NCI-H2107 treated with DMSO at 0.1 percent for 48 hours (cell line): ENCODE data around the gene TXNDC15.
A peak's percentile ranks its signal among the peaks of the same experiment; 100 is the strongest.
"Not testable (repeated sequence)": the region's sequence is repeated elsewhere in the genome, so short reads cannot be mapped to it uniquely, and the experiment has no call there.

Experiments
- DNase-seq: peaks from one replicate; lab custom pipeline; 2025; ENCODE audit not compliant: unreplicated experiment; lab: John Stamatoyannopoulos, UW

The TXNDC15 gene

DNA sequence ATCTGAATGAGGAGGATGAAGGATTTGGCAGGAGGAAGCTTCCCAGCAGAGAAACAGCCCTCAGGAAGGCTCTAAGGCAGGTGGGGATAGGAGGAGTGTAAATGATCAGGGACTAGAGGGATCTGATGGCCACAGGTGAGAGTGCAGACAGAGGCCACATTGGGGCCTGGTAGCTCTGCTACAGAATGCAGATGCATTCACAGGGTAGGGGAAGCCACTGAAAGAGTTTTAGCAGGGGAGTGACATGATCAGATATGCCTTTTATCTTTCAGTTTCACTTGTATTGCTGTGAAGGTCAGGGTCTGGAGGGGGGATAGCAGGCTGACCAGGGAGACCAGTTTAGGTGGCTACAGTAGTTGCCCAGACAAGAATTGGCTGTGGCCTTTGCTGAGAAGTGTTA, 3.0 kb downstream of the TXNDC15 start:
- DNase-seq, result no peak

DNA sequence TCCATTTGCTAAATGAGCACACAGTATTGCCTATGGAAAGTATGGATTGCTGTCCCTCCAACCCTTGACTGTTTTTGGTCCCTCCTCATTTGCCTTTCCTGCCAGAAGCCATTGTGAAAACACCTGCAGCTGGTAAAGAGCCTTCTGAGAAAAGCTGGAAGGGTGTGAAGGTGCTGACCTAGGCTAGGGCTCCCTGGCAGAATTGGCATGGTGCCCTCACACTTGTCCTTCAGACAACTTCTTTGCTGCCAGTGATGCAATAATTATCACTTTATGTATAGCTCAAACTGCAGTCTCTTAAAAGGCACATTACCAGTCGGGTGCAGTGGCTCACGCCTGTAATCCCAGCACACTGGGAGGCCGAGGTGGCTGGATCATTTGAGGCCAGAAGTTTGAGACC, 4.2 kb downstream of the TXNDC15 start:
- DNase-seq, result no peak

DNA sequence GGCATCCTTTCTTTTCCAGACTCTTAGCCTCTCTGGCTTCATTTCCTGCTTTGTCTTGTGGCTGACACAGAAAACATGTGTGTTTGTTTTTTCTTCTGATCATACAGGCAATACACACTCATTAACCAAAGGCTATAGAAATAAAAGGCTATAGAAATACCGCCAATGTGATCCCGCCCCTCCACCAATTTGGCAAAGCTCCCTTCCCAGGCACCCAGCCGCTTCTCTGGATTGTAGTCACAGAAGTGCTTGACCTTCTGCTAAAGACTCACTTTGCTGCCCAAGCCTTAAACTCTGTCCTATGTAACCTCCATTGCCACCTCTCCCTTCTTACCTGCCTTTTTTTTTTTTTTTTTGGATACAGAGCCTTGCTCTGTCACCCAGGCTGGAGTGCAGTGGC, 5.3 kb downstream of the TXNDC15 start:
- DNase-seq, result no peak

DNA sequence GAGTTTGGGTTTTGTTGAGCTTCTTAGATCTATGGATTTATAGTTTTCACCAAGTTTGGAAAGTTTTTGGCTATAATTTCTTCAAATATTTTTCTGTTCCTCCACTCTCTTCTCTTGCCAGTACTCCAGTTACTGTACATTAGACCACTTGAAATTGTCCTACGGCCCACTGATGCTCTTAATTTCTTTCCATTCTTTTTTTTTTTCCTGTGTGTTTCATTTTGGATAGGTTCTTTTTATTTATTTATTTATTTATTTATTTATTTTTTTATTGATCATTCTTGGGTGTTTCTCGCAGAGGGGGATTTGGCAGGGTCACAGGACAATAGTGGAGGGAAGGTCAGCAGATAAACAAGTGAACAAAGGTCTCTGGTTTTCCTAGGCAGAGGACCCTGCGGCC, 6.8 kb downstream of the TXNDC15 start:
- DNase-seq, result not testable (repeated sequence)

DNA sequence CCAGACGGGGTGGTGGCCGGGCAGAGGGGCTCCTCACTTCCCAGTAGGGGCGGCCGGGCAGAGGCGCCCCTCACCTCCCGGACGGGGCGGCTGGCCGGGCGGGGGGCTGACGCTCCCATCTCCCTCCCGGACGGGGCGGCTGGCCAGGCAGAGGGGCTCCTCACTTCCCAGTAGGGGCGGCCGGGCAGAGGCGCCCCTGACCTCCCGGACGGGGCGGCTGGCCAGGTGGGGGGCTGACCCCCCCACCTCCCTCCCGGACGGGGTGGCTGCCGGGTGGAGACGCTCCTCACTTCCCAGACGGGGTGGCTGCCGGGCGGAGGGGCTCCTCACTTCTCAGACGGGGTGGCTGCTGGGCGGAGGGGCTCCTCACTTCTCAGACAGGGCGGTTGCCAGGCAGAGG, 7.5 kb downstream of the TXNDC15 start:
- not testable (repeated sequence) for DNase-seq

DNA sequence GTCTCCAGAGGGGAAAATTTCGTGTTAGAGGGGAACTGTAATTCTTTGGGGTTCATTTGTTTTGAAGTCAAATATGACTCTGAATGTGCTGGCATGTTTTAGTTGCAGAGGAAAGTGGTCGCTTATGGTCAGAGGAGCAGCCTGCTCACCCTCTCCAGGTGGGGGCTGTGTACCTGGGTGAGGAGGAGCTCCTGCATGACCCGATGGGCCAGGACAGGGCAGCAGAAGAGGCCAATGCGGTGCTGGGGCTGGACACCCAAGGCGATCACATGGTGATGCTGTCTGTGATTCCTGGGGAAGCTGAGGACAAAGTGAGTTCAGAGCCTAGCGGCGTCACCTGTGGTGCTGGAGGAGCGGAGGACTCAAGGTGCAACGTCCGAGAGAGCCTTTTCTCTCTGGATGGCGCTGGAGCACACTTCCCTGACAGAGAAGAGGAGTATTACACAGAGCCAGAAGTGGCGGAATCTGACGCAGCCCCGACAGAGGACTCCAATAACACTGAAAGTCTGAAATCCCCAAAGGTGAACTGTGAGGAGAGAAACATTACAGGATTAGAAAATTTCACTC, 13.5 kb downstream of the TXNDC15 start:
- DNase-seq, result no peak

DNA sequence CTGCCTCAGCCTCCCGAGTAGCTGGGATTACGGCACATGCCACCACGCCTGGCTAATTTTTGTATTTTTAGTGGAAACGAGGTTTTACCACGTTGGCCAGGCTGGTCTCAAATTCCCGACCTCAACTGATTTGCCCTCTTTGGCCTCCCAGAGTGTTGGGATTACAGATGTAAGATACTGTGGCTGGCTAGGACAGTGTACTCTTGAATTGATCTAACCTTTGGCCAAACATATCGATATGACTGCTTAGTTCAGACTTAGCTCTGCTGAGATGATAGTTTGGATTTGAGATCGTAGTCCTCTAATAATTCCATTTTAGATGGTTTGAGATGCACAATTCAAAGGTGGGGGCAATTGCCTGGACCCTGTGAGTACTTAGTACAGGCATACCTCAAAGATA, 15.2 kb downstream of the TXNDC15 start:
- no peak for DNase-seq

DNA sequence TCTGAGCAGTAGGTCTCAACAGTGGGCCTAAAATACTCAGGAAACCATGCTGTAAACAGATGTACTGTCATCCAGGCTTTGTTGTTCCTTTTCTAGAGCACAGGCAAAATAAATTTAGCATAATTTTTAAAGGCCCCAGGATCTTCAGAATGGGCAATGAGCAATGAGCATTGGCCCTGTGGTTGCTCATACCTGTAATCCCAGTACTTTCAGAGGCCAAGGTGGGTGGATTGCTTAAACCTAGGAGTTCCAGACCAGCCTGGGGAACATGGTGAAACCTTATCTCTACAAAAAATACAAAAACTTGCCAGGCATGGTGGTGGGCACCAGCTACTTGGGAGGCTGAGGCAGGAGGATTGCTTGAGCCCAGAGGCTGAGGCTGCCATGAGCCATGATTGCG, 17.3 kb downstream of the TXNDC15 start:
- DNase-seq, result no peak

DNA sequence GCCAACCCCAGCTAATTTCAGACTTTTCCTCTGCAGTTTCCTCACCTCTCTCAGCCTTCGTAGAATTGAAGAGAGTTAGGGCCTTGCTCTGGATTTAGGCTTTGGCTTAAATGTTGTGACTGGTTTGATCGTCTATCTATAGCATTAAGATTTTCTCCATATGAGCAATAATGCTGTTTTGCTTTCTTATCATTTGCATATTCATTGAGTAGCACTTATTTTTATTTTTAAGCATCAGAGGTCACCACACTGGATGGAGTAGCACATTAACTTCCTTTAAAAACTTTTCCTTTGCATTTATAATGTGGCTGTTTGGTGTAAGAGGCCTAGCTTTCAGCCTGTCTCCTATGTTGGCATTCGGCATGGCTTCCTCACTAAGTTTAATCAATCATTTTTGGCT, 18.1 kb downstream of the TXNDC15 start:
- DNase-seq, result no peak

DNA sequence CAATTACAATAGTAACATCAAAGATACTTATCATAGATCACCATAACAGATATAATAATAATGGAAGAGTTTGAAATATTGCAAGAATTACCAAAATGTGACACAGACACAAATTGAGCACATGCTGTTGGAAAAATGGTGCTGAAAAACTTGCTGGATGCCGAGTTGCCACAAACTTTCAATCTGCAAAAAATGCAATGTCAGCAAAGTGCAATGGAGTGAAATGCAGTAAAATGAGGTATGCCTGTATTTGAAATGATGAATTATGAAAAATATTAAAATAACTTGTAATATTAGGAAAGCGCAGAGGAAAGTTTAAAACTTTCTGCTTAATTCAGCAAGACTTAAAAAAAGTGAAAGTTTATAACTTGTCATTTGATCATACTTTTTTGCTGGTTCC, 18.8 kb downstream of the TXNDC15 start:
- no peak for DNase-seq

DNA sequence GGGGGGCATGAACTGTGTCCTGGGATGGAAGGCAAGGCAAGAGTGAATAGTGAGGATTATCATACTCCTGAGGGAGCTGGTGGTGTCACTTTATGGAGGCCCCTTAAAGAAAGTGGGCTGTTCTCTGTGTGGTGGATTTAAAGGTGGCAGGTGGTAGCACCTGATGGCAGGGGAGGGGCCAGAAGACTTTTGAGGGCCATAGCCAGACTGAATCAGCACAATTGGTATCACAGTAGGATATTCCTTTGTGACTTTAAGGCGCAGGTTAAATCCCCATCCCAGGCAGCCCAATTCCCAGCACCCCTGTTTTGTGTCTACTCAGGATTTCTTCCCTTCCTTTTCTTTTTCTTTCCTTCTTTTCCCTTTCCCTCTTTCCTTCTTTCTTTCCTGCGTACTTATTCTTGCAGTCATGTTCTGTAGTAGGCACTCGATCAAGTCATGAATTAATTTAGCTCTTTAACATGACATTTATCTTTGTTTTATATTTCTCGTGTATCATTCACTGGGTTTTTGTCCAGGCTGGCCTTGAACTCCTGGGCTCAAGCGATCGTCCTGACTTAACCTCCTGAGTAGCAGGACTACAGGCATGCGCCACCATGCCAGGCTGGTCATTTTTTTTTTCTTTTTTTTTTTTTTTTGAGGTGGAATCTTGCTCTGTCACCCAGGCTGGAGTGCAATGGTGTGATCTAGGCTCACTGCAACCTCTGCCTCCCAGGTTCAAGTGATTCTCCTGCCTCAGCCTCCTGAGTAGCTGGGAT, 19.8 kb downstream of the TXNDC15 start:
- no peak for DNase-seq

DNA sequence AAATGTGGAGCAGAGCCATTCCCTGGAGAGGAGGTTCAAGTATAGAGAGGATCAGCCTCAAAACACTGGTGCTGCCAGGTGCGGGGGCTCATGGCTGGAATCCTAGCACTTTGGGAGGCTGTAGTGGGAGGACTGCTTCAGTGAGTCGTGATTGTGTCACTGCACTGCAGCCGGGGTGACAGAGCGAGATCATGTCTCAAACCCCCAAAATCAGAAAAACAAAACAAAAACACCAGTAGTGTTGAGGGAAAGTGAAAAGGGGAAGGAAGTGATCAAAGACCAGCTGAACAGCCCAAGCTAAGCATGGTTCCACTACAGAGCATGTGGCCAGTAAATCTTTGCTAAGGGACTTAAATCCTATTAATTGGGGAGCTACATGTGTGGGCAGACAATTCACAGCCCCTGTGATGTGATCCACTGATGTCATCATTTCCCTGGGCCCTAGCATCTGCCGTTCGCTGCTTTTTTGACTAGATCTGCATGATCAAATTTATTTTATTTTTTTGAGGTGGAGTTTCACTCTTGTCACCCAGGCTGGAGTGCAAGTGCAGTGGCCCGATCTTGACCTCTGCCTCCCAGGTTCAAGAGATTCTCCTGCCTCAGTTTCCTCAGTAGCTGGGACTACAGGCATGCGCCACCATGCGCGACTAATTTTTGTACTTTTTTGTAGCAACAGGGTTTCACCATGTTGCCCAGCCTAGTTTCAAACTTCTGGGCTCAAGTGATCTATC, 28.1 kb downstream of the TXNDC15 start:
- no peak for DNase-seq

DNA sequence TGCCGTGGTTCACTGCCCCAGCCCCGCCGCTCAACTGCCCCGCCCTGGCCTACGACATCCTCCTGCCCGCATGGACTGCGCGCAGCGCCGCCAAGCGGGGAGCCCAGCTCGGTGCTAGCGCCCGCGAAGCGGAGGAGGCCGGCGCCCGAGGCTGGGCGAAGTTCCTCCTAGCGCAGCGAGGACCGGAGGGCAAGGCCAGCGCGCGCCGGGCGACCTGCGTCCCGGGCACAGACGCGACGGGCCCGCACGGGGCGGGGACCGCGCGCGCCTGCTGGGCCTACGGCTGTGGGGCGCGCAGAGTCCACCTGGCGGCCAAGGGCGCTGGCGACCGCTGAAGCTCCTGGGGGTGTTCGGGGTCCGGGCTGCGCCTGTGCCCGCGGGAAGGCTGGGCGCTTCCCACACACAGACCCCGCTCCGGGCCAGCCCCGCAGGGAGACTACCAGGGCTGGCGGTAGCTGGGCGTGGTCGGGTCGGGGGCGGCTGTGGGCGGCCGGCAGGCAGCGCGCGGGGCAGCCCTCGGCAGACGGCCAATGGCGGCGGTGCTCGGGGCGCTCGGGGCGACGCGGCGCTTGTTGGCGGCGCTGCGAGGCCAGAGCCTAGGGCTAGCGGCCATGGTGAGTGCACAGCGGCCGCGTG, 30.6 kb downstream of the TXNDC15 start, which contains the start of gene PCBD2:
Gene PCBD2, plus strand, starts transcription at position 522 of the 636 bp plus-strand sequence. Its CDS starts 9 bp downstream, at position 531.
- peak; percentile 26 for DNase-seq

DNA sequence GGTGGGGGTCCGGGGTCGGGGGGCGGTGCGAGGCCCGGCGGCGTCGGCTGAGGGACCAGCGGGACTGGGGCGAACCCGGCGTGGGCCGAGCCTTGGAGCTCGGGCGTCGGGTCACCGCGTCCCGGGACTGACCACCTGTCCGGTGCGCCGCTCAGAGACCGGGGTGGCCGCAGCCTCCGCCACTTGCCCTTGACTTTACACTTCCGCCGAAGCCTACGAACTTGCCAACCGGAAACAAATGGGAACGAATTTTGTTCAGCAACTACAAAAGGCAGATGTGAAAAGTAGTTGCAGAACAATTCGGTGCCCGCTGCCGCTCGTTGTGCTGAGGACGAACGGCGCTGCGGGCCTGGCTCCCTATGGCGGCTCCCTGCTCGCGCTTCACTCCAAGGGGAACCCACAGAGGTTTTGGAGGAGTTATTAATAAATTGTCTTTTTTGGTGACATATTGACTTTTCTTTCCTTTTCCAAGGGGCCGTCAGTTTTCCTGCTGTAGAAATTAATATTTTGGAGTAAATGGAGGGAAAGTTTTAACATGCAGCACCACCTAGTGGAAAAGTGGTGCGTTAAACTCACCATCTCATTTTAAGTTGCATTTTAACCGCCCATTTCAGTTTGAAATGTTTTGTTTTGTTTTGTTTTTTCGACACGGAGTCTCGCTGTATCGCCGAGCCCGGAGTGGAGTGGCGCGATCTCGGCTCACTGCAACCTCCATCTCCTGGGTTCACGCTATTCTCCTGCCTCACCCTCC, 31.2 kb downstream of the TXNDC15 start:
- peak; percentile 62 for DNase-seq

DNA sequence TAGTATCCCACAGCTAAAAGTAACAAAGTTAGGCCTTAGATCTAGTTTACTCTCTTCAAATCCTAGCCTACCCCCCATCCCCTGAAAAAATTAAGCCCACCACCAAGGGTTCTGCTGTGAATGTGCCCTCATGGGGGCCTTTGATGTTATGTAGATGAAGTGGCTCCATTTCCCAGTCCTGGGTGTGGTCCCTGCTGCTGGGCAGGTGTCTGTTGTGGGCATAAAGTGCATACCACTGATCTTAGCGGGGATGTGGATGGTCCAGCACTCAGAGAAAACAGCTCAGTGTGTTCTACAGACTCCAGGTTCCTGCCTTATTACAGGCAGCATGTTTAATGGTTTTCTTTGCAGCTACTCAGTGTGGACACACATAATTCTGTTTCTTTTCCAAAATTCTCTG, 32.6 kb downstream of the TXNDC15 start:
- DNase-seq, result no peak

DNA sequence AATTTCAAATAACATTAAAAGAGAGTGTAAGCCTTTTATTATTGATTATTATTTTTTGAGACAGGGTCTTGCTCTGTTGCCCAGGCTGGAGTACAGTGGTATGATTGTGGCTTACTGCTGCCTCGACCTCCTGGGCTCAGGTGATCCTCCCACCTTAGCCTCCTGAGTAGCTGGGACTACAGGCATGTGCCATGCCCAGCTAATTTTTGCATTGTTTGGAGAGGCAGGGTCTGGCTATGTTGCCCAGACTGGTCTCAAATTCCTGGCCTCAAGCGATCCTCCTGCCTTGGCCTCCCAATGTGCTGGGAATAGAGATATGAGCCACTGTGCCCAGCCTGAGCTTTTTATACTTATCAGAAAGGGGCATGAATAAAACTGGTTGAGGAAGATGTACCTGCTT, 36.6 kb downstream of the TXNDC15 start:
- not testable (repeated sequence) for DNase-seq

DNA sequence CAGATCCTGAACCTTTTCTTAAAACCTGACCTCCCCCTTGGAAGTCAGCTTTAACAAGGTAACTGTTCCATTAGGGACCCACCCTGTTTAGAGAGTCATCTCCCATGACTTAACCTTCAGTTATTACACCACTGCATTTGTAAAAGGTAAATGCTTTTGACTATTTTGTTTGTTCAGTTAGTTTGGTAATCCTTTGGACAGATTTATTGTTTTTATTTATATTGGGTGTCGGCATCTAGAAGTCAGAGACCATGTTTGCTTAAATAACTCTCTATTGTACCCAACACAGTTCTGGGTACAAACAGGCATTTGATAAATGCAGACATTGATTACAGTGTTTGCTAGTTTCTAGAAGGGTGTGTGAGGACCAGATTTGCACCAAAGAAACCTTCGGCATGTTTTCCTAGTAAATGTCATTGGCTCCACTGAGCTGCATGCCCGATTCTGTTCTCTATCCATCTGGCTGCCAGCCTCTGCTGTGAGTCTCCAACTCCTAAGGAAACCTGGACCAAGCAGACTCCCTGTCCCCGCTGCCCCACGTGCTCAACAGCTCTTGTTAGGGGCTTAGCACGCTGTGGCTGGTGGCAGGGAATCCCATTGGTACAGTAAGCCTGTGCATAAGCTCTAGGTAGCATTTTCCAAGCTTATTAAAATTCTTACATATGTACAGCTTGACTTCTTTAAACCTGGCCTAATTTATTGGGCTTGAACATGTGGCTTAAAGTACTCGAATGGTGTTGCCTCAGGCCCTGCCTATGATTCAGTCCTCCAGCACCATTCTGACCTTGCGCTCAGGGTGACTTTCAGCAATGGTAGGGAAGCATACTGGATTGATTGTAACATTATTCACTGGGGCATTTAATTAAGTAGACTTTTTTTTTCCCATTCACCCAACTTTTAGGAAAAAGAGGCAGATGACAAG, 37.4 kb downstream of the TXNDC15 start:
- no peak for DNase-seq

DNA sequence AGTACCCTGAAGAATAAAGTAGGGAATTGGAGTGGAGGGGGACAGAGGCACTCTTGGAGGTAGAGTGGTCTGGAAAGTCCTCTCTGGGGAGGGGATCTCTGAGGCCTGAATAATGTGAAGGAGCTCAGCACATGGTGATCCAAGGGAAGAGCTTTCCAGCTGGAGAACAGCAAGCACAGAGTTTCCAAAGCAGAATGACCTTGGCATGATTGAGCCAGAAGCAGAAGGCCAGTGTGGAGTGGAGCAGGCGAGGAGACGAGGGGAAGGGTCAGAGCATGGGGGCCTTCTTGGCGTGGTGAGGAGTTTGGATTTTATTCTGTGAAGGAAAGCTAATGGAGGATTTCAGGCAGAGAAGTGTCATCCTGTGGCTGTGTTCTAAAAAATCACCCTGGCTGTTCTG, 39.1 kb downstream of the TXNDC15 start:
- DNase-seq, result no peak

DNA sequence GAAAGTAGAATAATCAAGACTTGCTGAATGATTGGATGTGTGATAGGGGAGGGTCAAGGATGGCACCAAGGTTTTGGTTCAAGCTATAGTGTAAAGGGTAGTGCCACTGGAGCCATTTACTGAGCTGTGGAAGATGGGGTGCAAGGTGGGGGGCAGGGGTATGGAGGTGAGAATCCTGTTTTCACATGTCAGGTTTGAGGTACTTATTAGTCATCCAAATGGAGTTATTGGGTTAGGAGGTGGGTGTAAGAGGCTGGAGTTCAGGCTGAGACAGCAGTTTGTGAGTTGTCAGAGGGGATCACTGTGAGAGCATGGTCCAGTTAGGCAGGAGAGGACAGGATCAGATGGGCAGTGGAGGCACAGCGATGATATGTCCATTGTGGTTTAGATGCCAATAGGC, 39.6 kb downstream of the TXNDC15 start:
- no peak for DNase-seq
